Measurements from ENCODE around the gene SLC35A3. TPM values are rescaled to one million over a fixed set of nuclear protein-coding genes. Genes with fewer than 3 reads are reported as not detected.

SLC35A3 gene
- total and polyA plus RNA-seq, 10 of the 15 experiments (the other 5 are each of a cell fraction or from before 2014, with no cell fraction given) = 3.6 to 24.3 (median 15.4) TPM

DNA sequence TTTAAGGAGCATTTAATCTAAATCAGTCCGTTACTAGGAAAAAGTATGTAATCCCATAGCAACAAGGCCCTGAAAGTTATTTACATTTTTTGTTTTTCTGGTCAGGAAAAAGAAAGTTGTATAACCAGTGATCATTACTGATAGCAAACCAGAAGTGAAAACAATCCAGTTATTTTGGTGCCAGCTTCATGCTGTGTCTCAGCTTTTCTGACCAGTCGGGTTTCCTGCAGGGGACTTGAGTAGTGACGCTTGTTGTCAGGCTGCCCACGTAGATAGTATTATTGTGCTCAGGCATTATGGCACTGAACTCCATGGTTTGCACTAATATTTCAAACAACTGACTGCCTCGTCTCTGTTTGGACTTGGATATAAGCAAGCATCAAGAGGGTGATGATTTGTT is 107.7 kb downstream of the SLC35A3 start (continued):
- TF ChIP-seq JUND (IDR thresholded peaks at IDR 0.05; ENCODE audit: low read depth, low read length) = no peak
- TF ChIP-seq, protein P1, sequence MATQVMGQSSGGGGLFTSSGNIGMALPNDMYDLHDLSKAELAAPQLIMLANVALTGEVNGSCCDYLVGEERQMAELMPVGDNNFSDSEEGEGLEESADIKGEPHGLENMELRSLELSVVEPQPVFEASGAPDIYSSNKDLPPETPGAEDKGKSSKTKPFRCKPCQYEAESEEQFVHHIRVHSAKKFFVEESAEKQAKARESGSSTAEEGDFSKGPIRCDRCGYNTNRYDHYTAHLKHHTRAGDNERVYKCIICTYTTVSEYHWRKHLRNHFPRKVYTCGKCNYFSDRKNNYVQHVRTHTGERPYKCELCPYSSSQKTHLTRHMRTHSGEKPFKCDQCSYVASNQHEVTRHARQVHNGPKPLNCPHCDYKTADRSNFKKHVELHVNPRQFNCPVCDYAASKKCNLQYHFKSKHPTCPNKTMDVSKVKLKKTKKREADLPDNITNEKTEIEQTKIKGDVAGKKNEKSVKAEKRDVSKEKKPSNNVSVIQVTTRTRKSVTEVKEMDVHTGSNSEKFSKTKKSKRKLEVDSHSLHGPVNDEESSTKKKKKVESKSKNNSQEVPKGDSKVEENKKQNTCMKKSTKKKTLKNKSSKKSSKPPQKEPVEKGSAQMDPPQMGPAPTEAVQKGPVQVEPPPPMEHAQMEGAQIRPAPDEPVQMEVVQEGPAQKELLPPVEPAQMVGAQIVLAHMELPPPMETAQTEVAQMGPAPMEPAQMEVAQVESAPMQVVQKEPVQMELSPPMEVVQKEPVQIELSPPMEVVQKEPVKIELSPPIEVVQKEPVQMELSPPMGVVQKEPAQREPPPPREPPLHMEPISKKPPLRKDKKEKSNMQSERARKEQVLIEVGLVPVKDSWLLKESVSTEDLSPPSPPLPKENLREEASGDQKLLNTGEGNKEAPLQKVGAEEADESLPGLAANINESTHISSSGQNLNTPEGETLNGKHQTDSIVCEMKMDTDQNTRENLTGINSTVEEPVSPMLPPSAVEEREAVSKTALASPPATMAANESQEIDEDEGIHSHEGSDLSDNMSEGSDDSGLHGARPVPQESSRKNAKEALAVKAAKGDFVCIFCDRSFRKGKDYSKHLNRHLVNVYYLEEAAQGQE (IDR thresholded peaks at IDR 0.05; ENCODE audit: low read depth, low read length) = no peak
- TF ChIP-seq KDM1A (IDR thresholded peaks at IDR 0.05; ENCODE audit: borderline replicate concordance) = no peak
- no peak for TF ChIP-seq RB1 (IDR thresholded peaks at IDR 0.05; ENCODE audit: borderline replicate concordance)
- TF ChIP-seq, protein P2, sequence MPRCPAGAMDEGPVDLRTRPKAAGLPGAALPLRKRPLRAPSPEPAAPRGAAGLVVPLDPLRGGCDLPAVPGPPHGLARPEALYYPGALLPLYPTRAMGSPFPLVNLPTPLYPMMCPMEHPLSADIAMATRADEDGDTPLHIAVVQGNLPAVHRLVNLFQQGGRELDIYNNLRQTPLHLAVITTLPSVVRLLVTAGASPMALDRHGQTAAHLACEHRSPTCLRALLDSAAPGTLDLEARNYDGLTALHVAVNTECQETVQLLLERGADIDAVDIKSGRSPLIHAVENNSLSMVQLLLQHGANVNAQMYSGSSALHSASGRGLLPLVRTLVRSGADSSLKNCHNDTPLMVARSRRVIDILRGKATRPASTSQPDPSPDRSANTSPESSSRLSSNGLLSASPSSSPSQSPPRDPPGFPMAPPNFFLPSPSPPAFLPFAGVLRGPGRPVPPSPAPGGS (IDR thresholded peaks at IDR 0.05; ENCODE audit: borderline replicate concordance, insufficient read depth, low read depth, low read length, poor library complexity, severe bottlenecking) = peak; percentile 11
- no peak for TF ChIP-seq YY1 (IDR thresholded peaks at IDR 0.05; ENCODE audit: low read depth, low read length)
- TF ChIP-seq, protein P3, sequence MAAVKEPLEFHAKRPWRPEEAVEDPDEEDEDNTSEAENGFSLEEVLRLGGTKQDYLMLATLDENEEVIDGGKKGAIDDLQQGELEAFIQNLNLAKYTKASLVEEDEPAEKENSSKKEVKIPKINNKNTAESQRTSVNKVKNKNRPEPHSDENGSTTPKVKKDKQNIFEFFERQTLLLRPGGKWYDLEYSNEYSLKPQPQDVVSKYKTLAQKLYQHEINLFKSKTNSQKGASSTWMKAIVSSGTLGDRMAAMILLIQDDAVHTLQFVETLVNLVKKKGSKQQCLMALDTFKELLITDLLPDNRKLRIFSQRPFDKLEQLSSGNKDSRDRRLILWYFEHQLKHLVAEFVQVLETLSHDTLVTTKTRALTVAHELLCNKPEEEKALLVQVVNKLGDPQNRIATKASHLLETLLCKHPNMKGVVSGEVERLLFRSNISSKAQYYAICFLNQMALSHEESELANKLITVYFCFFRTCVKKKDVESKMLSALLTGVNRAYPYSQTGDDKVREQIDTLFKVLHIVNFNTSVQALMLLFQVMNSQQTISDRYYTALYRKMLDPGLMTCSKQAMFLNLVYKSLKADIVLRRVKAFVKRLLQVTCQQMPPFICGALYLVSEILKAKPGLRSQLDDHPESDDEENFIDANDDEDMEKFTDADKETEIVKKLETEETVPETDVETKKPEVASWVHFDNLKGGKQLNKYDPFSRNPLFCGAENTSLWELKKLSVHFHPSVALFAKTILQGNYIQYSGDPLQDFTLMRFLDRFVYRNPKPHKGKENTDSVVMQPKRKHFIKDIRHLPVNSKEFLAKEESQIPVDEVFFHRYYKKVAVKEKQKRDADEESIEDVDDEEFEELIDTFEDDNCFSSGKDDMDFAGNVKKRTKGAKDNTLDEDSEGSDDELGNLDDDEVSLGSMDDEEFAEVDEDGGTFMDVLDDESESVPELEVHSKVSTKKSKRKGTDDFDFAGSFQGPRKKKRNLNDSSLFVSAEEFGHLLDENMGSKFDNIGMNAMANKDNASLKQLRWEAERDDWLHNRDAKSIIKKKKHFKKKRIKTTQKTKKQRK (IDR thresholded peaks at IDR 0.05; ENCODE audit: low read depth, low read length) = no peak
